ENCODE results near the gene ST3GAL3. TPM values are rescaled to one million over a fixed set of nuclear protein-coding genes. Genes with fewer than 3 reads are reported as not detected.
A peak's percentile ranks its signal among the peaks of the same experiment; 100 is the strongest.

ST3GAL3 gene
- total and polyA plus RNA-seq, 2 experiments from 2014 or later = 6.2 to 6.3 TPM

- H3K9me2 ChIP-seq (replicated peaks; ENCODE audit: insufficient read depth) = no peaks in the 10 kb centered on the region
- H3K4me2 ChIP-seq = peak overlapping the region; percentile 94
- TF ChIP-seq EZH2phosphoT487 (IDR thresholded peaks at IDR 0.05; ENCODE audit: low read depth, severe bottlenecking, unreplicated experiment) = no peak
- no peak for TF ChIP-seq EZH2 (IDR thresholded peaks at IDR 0.05; ENCODE audit: borderline replicate concordance)
- no peak for TF ChIP-seq CTCF (IDR thresholded peaks at IDR 0.05; ENCODE audit: poor library complexity)
- H3K9me3 ChIP-seq (ENCODE audit: low read depth) = no peaks in the 10 kb centered on the region
- H3K36me3 ChIP-seq (replicated peaks; ENCODE audit: insufficient read depth, low read depth) = no peaks in the 10 kb centered on the region
- 87% methylated on average over 8 of the region's 8 CpGs for WGBS (ENCODE audit: low lambda C conversion rate, missing lambda C conversion rate)
- DNase-seq (ENCODE audit: low spot score) = no peak
- H3K4me1 ChIP-seq (ENCODE audit: insufficient read depth) = peaks cover 25% of the 10 kb centered on the region
- peaks cover 10% of the 10 kb centered on the region for H3K27me3 ChIP-seq
- no peak overlapping the region for H3K27ac ChIP-seq
- no peaks in the 10 kb centered on the region for H4K20me1 ChIP-seq (ENCODE audit: insufficient read depth, poor library complexity, severe bottlenecking)
- no peak overlapping the region for H3K4me3 ChIP-seq
- no peaks in the 10 kb centered on the region for H3K79me2 ChIP-seq
- no peak overlapping the region for H2AFZ ChIP-seq
Measured at GRCh38 chr1:43937179-43937865, 230.0 kb downstream of the ST3GAL3 start.

- no peak overlapping the region for H3K4me3 ChIP-seq
- no peak overlapping the region for H3K27ac ChIP-seq
- H3K36me3 ChIP-seq (replicated peaks; ENCODE audit: insufficient read depth, low read depth) = no peaks in the 10 kb centered on the region
- WGBS (ENCODE audit: low lambda C conversion rate, missing lambda C conversion rate) = 78% methylated on average over 10 of the region's 10 CpGs
- no peak overlapping the region for H3K4me2 ChIP-seq
- no peaks in the 10 kb centered on the region for H3K9me2 ChIP-seq (replicated peaks; ENCODE audit: insufficient read depth)
- no peaks in the 10 kb centered on the region for H3K79me2 ChIP-seq
- H4K20me1 ChIP-seq (ENCODE audit: insufficient read depth, poor library complexity, severe bottlenecking) = no peaks in the 10 kb centered on the region
- no peak overlapping the region for H2AFZ ChIP-seq
- no peak for DNase-seq (ENCODE audit: low spot score)
- peaks cover 5% of the 10 kb centered on the region for H3K27me3 ChIP-seq
- H3K9me3 ChIP-seq (ENCODE audit: low read depth) = no peaks in the 10 kb centered on the region
- TF ChIP-seq EZH2 (IDR thresholded peaks at IDR 0.05; ENCODE audit: borderline replicate concordance) (no peak), CTCF (IDR thresholded peaks at IDR 0.05; ENCODE audit: poor library complexity) (no peak), EZH2phosphoT487 (IDR thresholded peaks at IDR 0.05; ENCODE audit: low read depth, severe bottlenecking, unreplicated experiment) (no peak)
- H3K4me1 ChIP-seq (ENCODE audit: insufficient read depth) = peaks cover 19% of the 10 kb centered on the region
Measured at GRCh38 chr1:43938383-43938782, 231.0 kb downstream of the ST3GAL3 start.

- H3K4me2 ChIP-seq = no peak overlapping the region
- H2AFZ ChIP-seq = no peak overlapping the region
- no peak for TF ChIP-seq EZH2 (IDR thresholded peaks at IDR 0.05; ENCODE audit: borderline replicate concordance)
- H3K9me2 ChIP-seq (replicated peaks; ENCODE audit: insufficient read depth) = no peaks in the 10 kb centered on the region
- no peak for DNase-seq (ENCODE audit: low spot score)
- H3K4me1 ChIP-seq (ENCODE audit: insufficient read depth) = peaks cover 13% of the 10 kb centered on the region
- no peak overlapping the region for H3K27ac ChIP-seq
- no peaks in the 10 kb centered on the region for H4K20me1 ChIP-seq (ENCODE audit: insufficient read depth, poor library complexity, severe bottlenecking)
- H3K27me3 ChIP-seq = peaks cover 5% of the 10 kb centered on the region
- WGBS (ENCODE audit: low lambda C conversion rate, missing lambda C conversion rate) = 62% methylated on average over 3 of the region's 3 CpGs
- no peaks in the 10 kb centered on the region for H3K36me3 ChIP-seq (replicated peaks; ENCODE audit: insufficient read depth, low read depth)
- no peaks in the 10 kb centered on the region for H3K79me2 ChIP-seq
- H3K9me3 ChIP-seq (ENCODE audit: low read depth) = no peaks in the 10 kb centered on the region
- no peak overlapping the region for H3K4me3 ChIP-seq
Measured at GRCh38 chr1:43938892-43939587, 231.7 kb downstream of the ST3GAL3 start.

- H3K4me1 ChIP-seq (ENCODE audit: insufficient read depth) = peaks cover 1% of the 10 kb centered on the region
- H3K79me2 ChIP-seq = peaks cover 5% of the 10 kb centered on the region
- H3K9me2 ChIP-seq (replicated peaks; ENCODE audit: insufficient read depth) = no peaks in the 10 kb centered on the region
- no peaks in the 10 kb centered on the region for H3K27me3 ChIP-seq
- H2AFZ ChIP-seq = no peak overlapping the region
- no peaks in the 10 kb centered on the region for H4K20me1 ChIP-seq (ENCODE audit: insufficient read depth, poor library complexity, severe bottlenecking)
- no peak for TF ChIP-seq EZH2 (IDR thresholded peaks at IDR 0.05; ENCODE audit: borderline replicate concordance)
- TF ChIP-seq EZH2phosphoT487 (IDR thresholded peaks at IDR 0.05; ENCODE audit: low read depth, severe bottlenecking, unreplicated experiment) = no peak
- TF ChIP-seq CTCF (IDR thresholded peaks at IDR 0.05; ENCODE audit: poor library complexity) = no peak
- no peaks in the 10 kb centered on the region for H3K9me3 ChIP-seq (ENCODE audit: low read depth)
- H3K4me2 ChIP-seq = no peak overlapping the region
- H3K36me3 ChIP-seq (replicated peaks; ENCODE audit: insufficient read depth, low read depth) = no peaks in the 10 kb centered on the region
- no peak for DNase-seq (ENCODE audit: low spot score)
- no peak overlapping the region for H3K27ac ChIP-seq
- no peak overlapping the region for H3K4me3 ChIP-seq
- WGBS (ENCODE audit: low lambda C conversion rate, missing lambda C conversion rate) = 91% methylated on average over 3 of the region's 3 CpGs
Measured at GRCh38 chr1:43942411-43942810, 235.1 kb downstream of the ST3GAL3 start.

Data from hepatocyte (in vitro differentiated cells).